G401.6 (cell line): ENCODE results near the gene TTC21B.

Source experiments
- FAIRE-seq: peaks from 2 replicates; lab custom pipeline; 2012; peaks lifted over from hg19 to GRCh38; lab: Jason Lieb, UNC

Gene TTC21B

DNA sequence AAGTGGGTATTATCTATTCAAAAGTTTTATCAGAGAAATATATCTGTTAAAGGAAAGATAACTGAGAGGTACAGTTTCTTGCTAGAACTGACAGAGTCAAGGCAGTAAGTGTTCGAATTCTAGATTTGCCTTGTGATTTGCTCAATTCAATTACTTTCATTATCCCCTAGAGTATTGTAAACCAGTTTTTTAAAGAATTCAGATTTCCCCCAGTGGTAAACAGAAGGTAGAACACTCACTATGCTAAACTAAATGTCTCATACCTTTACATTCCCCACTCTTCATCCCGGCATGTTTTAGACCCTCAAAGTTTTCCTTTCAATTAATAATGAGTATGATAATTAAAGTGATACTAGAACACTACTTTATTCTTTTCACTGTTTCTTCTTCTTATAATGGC is 28.6 kb downstream of the TTC21B start:
- FAIRE-seq = no peak

DNA sequence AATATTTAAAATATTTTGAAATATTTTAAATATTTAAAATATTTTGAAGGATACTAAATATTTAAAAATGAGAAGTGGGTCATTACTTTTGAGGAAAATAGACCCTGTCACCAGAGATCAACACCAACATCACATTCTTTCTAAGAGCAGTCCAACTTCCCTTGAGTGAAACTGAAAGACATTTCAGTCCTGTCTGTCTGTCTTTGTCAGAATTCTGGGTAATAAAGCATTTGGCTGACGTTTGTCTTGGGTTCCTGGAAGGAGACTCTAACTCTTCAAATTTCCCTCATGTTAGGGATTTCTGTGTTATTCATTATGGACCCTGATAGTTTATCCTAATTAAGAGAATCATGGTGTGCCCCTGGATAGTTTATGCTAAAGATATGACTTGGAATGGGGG is 32.8 kb downstream of the TTC21B start:
- peak; percentile 30 for FAIRE-seq

DNA sequence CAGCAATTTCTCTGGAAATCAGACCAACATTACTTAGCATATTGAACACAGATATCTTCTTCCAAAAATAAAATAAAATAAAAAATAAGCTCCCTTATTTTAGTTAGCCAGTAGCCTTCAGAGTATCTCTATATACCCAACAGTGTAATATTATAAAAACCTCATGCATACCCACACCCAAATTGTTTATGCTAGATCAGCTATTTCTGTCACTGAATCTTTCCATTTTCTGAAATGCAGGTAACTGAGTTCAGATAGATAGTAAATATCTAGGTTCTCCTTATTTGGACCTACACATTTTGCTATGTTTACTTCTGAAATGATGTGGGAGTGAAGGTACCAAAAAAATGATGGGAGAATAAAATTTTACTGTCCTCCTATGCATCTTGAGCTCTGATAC is 39.9 kb downstream of the TTC21B start:
- no peak for FAIRE-seq

DNA sequence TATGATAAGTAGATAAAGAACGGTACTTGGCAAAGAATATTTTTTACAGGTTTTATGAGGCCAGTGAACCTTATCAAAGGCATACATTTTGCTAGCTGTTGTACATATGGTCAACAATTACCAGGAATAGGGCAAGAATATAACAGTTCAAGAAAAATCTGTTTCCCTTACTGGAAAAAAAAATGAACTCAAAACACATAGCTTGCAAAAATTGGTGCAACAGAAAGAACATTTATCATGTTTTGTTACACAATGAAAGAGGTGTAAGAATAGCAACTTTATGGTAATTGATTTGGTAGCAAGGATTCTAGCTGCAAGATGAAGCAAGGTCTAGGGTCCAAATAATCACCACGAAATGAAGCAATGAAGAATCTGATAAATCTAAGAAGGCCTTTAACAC is 41.6 kb downstream of the TTC21B start:
- no peak for FAIRE-seq

DNA sequence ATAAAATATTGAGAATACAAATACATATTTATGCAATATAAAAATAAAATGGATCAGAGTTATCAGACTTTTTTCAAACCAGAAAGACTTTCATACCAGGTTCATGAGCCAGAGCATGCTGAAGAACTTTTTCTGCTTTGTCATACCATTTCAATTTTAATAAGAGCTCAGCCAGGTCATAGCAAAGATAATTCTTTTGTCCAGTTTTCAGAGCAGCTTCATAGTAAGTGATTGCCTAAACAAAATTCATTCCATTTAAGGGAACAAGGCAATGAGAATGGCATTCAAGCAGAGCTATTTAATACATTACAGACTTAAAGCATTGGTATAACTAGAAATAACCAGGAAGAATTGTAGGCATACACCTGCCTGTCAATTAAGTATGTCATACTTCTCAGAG is 42.3 kb downstream of the TTC21B start:
- no peak for FAIRE-seq

DNA sequence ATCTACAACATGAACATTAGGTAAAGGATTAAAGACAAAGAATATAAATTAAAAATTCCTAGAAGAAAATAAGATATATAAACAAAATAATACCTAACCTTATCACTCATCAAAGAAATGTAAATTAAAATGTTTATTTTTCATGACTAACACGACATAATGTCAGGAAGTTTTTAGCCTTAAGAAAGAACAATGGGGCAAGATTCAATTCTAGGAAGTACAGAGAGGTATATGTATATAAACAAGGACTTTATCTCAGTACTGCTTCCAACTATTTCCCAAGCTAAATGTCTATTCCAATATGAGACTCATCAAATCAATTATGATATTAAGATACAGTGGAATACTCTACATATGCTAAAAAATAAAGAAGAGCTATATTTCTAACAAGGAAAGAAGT is 44.1 kb downstream of the TTC21B start:
- FAIRE-seq = peak; percentile 65

DNA sequence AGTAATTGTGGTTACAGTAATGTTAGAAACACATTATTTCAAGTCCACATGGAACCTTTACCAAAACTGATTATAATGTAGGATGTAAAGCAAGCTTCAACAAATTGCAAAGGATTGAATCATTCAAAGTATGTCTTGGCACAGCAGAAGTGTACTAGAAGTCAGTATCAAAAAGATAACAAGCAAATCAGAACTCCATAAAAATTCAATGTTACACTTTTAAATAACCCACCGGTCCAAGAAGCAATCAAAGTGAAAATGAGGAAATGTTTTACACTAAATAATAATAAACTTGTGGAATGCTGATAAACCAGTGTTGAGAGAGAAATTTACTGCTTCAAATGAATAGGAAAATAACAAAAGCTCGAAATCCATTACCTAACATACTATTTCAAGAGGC is 47.7 kb downstream of the TTC21B start:
- FAIRE-seq = no peak

DNA sequence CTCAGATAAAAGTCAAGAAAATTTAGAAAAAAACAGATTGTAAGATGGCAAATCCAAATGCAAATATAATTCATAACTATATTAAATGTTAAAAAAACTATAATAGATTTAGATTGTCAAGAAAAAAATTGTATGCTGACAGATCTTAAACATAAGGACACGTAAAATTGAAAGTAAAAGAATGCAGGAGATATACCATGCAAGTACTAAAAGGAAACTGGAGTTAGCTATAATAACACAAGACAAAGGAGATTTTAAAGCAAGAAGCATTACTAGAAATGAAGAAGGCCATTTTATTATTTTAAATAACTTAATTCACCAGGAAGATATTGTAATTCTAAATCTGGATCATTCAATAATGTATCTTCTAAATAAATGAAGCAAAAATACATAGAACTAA is 48.3 kb downstream of the TTC21B start:
- FAIRE-seq = peak; percentile 36

DNA sequence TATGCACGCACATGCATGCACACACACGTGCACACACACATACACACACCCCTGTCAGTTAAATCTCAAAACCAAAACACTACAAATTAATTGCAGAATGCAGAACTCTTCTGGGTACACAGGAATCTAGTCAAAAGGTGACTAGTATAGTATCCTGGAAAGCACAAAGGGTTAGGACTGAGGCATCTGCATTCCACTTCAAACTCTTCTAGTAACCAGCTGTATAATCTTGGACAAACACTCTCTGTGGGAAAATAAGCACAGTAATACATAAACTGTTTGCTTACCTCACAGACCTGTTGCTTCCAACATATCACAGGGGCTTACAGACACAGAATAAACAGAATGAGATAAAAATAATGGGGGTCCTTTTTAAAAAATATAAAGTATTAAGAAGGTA is 49.1 kb downstream of the TTC21B start:
- no peak for FAIRE-seq

DNA sequence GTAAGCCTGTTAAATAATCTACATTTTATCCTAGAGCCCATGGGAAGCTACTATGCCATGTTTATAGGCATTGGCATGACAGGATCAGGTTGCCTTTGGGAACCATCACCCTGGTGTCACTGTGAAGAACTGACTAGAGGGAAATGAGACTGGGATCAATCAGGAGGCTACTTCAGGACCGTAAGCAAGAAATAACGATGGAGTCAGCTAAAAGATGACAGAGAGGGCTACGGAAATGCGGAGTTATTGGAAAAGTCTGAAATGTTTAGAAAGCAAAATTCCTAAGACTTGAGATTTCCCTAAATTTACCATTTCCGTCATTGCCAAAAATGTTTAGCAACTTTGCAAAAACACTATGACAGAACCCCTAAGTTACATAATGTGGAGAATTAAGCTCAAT is 50.2 kb downstream of the TTC21B start:
- no peak for FAIRE-seq

DNA sequence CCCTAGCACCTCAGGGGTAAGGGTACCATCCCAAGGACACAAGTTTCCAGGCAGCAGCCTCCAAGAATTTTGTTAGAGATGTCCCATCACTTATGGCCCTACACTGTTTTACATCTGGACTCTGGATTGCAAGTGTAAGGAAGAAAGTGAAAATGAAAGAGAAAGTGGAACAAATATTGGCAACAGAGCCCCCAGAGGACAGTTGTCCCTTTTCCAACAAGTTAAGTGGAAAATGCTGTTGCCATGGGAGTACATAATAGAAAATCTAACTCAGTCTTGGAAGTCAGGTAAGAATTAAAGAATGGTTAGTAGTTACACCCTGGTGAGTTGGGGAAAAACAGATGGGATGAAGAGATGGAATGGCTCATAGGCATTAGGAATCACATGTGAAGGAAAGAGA is 50.6 kb downstream of the TTC21B start:
- no peak for FAIRE-seq

DNA sequence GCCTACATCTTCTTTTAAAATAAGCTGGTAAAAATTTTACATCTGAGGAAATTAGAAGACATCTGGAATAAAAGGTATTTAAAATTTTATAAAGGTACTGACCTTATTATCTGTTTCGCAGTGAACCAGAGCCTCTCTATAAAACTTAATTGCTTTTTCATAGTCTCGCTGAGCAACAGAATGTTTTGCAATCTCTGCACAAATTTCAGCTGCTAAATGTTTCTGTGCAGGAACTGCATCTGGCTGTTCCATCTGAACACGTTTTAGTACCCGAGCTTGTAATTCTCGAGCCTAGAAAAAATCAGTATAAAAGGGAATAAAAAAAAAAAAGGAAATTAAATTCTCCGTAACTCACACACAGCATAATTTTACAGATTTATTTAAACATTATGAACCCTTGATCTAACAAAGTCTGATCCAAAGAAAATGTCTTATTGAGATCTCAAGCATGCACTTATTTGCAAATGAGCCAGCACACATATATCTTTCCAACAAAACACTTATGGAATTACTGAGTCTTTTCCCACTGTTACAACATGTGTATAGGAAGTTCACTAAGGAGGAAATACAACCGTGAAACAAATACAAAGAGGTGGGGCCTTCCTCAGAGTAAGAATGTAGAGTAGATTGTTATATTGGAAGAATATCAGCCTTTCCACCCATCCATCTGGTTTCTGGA is 51.8 kb downstream of the TTC21B start:
- FAIRE-seq = no peak

DNA sequence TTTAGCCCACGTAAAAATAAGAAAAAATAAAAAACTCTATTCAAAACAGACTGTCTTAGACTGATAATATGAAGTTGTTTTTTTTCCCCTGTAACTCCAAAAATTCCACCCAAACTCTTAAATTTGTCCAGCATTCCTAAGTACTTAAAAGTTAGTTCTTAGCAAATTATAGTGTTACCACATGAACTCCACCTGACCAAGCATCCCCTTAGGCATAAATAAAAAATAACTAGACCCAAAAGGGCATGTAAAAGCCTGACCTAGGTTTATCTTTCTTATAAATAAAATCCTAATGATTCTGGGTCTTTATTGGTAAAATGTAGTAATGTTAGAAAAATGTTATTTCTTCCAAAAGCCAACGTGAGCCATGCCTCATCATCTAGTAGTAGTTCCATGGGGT is 54.3 kb downstream of the TTC21B start:
- no peak for FAIRE-seq

DNA sequence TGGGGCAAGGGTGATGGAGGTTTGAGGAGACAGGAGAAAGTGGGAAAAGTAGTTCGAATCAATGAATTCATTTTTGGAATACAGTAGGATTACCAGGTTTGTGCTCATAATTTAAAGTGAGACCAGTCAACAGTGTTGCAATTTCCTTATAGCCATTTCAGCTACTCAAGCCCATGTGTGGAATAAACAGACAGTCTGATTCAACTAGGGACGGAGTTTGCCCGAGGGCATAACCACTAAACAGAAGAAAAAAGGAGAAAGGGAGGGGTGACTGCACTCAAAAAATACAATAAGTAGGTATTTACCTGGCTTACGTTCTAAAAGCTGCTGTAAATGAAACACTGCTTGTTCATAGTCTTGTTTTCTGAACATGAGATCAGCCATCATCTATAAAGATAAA is 55.2 kb downstream of the TTC21B start:
- FAIRE-seq = no peak

DNA sequence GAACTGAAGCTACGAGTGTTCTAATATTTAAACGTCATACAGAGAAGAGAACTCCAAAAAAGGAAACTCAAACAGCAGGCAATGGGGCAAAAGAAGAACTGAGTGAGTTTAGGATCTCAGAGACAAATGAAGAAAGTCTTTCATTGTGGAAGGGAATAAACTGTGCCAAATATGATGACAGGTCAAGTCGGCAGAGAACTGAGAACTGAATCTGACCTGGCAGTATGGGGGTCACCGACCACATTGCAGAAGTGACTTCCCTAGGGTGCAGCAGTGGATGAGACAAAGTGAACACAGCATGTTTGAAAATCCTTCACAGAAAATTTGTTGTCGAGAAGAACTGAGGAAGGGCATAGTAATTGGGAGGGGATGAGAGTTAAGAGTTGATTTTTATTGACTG is 55.9 kb downstream of the TTC21B start:
- FAIRE-seq = no peak

DNA sequence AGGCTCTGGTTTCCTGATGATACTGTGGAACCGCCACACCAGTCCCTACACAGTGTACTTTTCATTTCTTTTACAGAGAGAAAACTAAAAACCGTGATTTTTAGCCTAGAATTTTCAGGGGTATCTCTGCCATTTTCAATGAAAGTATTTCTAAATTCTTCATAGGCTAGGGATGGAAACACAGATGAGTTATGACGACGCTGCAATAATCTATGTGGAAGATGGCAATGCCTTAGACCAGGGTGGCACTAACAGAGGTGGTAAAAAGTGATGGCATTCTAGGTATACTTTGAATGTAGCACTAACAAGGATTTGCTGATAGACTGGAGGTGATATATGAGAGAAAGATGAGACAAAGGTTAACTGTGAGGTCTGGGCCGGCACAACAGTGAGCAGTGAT is 56.5 kb downstream of the TTC21B start:
- no peak for FAIRE-seq

DNA sequence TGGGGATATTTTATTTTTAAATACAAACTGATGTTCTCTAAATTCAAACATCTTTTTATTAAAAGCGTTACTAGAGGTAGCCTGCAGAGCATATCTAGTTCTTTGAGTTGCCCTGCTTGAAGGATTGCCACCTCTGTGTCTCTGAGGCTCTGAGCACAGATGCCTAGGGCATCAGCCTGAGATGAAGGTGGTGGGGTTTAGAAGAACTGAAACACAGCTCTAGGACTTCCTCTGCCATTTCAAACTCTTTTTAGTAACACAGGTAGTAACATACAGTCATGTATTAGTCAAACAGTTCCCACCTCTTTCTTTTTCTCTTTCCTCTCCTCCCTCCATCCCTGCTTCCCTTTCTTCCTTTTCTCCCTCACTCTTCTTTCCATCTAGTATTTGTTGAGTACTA is 57.6 kb downstream of the TTC21B start:
- no peak for FAIRE-seq

DNA sequence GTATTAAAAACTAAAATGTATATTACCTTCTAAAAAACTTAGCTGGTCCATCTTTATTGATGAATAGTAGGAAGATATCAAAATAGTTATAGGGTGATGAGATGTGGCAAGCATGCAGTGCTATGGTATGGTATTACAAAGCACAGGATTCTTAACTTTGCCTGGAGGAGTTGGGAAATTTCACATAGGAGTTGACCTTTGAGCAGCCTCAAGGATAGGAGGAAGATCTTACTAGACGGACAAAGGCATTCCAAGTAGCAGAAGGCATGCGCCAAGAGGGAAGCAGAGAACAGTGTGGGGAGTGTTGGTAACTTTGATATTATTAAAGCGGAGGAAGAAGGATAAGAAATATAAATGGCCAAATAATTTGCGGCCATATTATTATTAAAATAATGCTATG is 60.0 kb downstream of the TTC21B start:
- no peak for FAIRE-seq

DNA sequence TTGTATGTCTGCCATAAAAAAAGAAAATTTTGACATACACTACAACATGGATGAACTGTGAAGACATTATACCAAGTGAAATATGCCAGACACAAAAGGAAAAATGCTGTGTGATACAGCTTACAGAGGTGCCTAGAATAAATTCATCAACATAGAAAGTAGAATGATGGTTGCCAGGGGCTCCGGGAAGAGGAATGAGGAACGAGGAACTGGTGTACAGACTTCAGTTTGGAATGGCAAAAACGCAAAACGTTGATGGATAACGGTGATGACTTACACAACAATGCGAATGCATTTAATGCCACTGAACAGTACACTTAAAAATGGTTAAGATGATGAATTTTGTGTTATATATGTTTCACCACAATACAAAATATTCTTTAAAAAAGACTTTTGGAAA is 61.0 kb downstream of the TTC21B start:
- no peak for FAIRE-seq

DNA sequence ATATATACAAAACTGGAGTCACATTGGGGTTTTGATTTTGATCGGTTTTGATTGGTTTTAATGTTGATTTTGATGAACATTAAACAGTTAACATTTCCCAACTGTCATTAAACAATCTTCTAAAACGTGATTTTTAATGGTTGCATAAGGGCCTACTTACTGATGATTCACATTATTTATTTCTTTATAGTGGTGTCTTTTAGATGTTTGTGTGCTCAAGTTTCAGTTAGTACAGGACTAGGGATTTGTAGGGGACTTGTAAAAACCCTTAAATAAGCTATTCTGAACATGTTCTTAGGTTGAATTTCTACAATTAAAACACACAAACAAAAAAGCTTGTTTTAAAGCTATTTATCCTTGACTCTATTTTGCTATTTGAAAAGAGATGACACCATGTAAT is 61.6 kb downstream of the TTC21B start:
- FAIRE-seq = peak; percentile 41

DNA sequence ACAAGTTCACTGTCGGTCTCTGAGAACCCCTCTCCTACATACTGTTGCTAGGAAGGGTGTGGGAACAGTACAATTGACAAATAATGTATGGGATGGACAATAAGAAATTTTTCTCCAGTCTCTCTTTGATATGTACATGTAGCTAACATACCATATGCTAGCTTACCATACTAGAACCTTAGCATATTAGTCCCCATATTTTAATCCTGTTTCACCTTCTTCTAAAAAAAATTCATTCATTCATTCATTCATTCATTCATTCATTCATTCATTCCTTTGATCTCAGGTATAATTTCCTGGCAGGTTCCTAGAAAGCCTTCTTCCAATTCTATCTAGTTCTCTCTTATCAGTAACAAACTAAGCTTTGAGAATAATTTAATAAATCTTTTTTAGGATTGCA is 62.2 kb downstream of the TTC21B start:
- FAIRE-seq = no peak

DNA sequence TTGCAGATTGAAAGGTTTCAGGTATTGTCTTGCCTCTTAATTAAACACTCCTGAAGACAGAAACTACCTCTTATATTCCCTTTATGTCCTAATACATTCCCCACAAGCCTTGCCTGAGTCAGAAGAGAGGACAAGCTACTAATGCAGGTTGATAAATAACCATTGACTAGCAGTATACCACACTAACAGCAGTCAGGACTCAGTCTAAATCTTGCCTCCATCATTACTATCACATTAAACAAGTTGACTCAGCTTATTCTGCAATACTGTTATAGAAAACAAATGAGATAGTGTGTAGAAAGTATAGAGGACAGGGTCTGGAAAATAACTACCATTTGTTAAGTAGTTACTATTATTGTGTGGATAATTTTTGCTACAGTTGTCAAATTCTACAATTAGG is 63.8 kb downstream of the TTC21B start:
- no peak for FAIRE-seq

DNA sequence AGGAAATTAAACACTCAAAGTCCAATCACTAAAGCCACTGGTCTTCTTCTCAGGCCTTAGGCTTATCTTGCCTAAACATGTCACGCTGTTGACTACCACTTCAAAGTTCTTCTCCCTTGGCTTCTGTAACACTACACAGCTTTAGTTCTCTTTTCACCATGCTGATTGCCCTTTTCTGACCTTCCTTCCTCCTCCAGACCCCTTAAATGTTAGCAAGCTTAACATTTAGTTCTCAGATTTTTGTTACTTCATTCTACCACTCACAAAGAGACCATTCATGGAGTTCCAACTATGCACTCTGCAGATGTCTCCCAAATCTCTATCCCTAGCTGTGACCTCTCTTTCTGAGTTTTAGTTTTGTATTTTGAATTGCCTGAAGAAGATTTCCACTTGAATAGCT is 64.4 kb downstream of the TTC21B start:
- FAIRE-seq = no peak

DNA sequence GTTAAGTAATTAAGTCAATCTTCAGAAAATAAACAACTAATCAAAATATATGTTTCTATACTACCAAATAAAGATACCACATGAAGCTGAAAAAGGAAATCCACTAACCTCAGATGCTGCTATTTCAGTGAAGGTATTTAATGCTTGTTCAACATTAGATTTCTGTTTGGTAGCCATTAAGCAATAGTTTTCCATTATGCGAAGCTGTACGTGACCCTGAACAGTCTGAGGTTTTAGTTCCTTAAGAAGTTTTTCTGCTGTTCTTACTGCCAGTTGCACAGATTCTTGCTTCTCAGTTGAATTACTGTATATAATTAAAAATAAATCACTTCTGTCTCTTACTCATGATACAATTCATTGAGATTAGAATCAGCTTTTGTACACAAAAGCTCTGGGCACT is 65.4 kb downstream of the TTC21B start:
- FAIRE-seq = no peak

DNA sequence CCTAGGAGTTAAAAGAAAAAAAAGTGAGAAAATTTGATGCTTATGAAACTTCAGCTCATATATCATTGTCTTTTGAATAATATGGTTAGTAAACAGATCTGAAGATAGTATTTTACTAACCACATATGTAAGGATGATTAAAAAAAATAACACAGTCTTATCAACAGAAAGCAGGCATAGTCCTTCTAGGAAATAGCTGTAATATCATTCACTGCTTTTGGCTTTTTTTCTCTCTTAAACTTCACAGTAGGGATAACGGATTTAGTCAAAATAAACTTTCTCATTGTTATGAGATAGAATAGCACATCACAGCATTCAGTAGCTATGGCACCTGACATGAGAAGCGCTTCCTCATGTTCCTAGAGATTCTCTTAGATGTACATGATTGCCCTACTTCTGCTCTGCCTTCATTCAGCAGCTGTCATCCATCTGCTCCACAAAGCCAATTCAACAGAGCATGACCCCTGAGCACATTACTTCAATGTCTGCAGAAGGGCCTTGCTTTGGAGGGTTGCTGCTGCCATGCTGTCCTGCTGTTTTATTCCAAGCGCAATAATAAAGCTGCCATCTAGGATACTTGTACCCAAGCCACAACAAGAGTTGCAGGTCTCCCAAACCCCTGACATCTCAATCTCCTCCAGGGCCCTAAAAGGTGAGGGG is 67.0 kb downstream of the TTC21B start:
- FAIRE-seq = no peak
